IPS-NIHi11 (cell line): ENCODE measurements around the gene TFF3.

Source experiments
- DNase-seq: peaks from one replicate; pipeline ENCODE4 v3.0.0; 2012; ENCODE audit warnings: mixed read lengths, low spot score

Gene TFF3, protein sequence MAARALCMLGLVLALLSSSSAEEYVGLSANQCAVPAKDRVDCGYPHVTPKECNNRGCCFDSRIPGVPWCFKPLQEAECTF

DNA sequence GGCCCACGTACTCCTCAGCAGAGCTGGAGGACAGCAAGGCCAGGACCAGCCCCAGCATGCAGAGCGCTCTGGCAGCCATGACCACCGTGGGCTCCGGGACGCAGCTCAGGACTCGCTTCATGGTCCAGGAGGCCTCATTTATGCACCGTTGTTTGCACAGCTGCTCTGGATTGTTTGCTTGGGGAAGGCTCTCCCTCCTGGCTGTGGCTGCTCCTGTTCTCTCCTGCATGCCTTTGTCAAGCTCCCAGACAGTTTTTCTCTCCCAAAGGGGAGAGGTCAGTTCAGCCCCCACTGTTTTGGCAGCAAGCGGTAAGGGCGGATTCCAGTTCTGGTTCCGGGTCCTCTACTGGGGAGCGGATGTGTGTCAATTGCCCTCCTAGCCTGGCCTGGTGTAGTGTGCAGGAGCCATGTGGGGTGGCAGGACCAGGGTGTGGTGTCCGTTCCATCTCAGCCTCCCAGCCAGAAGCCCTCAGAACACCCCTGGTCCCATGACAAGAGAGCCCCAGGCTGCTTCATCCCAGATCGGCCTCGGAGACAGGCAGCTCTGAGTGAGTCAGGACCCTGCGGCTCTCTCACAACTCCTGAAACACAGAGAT is at the start of gene TFF3:
Gene TFF3, minus strand, starts transcription at position 114 of the 596 bp plus-strand sequence. Its CDS starts 35 bp downstream, at position 79.
- DNase-seq, result no peak

DNA sequence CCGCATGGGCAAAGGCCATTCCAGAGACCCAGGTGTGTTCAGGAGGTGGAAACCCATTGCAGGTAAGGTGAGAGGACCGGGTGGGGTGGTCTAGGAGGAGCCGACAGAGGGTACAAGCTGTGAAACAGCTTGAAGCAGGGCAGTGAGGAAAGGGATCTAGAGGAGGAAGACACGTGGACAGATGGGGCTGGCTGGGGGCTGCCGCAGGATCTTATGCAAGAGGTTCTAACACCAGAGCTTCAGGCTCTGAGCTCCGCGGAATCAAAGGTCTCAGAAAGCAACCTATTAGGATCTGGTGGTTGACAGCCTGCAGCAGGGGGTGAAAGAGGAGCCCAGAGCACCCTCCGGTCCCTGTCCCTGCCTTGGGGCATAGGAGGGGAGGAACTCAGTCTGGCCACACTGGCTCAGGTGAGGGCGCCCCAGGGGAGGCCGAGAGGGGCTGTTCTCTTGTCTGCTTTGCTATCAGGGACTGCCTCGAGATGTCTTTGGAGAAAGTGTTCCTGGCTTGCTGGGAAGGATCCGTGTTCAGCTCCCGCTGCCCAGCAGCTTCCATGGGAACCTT is 49.2 kb upstream of the TFF3 start:
- DNase-seq, result no peak

DNA sequence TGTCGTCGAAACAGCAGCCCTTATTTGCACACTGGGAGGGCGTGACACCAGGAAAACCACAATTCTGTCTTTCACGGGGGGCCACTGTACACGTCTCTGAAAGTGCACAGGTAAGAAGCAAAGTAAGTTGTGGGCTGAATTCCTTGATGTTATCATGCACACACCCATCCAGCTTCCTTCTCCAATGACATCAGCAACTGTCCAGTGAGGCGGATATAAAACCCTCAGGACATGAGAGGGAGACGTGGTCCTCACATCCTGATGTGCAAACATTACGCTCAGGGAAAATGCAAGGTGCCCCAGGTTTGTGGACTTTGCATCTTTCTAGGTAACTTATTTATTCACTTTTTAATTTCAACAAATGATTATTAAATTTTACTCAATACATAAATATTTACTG is 48.1 kb upstream of the TFF3 start:
- DNase-seq, result no peak

DNA sequence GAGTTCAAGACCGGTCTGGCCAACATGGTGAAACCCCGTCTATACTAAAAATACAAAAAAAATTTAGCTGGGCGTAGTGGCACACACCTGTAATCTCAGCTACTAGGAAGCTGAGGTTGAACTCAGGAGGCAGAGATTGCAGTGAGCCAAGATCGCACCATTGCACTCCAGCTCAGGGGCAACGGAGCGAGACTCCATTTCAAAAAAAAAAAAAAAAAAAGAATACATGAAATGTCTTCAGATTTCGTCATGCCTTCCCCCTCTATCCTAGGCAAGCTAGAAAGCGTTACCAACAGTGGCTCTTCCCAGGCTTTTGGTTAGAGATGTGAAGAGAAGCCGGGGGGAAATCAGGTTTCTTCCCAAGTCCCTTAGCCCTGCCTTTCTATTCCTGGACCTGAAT is 47.5 kb upstream of the TFF3 start:
- no peak for DNase-seq

DNA sequence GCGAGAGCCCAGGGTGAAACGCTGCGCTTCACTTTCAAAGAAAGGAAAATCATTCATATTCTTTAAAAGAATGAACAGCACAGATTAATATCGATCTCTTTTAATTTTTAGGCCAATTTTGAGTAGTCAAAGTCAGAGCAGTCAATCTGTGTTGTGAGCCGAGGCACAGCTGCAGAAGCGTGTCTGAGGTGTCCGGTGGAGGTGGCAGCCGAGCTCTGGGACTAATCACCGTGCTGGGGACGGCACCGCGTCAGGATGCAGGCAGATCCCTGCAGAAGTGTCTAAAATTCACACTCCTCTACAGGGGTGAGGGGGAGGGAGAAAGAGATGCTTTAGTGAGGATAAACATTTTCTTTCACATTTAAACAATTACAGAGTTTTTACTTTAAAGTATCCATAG is 47.0 kb upstream of the TFF3 start:
- no peak for DNase-seq

DNA sequence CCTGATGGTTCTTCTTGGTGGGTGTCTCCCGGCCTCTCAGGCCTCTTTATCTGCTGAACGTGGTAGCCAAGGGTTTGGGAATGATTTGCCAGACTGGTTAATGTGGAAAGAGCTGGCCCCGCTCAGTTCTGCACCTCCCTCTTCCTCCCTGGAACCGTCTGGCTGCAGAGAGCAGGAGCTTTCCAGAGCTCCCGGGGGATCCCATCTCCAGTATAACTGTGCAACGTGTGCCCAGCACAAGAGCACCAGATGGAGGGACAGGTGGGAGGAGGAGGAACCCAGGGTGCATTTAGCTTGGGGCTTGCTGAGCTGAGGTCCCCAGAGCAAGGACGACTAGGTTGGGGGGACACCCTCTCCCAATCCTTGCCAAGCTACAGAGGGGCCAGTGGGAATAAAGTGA is 46.1 kb upstream of the TFF3 start:
- no peak for DNase-seq

DNA sequence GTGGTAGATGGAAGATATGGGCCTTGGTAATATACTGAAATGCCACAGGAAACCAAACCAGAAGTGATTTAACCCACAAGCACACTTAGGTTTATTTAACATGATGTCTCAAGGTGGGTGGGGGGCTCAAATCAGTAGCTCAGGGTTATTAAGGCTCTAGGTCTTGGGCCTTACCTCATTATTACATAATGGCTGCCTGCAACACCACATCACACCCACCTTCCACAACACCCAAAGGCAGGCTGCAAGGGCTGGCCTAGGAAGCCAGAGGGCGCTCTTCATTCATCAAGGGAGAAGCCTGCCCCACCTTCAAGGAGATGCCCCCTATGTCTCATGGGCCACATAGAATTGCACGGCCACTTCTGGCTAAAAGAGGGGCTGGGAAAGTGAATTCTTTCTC is 45.1 kb upstream of the TFF3 start:
- DNase-seq, result no peak

DNA sequence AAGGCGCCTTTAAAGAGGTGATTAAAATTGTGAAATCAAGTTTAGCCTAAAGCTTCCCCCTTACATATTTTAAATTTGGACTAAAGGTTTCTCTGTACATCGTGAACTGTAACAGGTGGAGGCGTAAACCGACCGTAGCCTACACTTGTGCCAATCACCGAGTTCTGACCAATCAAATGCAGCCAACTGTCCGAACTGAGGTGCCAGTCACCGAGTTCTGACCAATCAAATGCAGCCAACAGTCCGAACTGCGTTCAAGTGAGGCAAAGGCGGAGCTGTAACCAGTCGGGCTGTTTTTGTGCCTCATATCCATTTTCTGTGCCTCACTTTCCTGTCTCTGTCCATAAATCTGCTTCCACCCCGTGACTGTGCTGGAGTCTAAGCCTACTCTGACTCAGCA is 43.7 kb upstream of the TFF3 start:
- DNase-seq, result no peak

DNA sequence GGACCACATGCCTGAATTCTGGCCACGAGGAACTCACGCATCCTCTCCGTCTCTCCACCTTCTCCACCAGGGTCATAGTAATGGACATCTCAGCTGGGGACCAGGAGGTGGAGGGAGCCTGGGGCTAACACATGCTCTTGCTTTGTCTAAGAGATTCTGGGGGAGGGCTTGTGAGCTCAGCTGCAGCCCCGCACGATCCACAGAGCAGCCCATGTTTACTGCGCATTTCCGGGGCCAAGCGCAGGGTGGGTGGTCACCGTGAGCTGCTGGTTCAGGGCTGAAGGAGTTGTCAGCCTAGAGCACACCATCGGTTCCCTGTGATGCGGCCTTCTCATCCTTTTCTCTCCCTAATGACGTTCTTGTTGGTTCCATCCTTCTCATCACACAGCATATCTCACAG is 43.1 kb upstream of the TFF3 start:
- no peak for DNase-seq

DNA sequence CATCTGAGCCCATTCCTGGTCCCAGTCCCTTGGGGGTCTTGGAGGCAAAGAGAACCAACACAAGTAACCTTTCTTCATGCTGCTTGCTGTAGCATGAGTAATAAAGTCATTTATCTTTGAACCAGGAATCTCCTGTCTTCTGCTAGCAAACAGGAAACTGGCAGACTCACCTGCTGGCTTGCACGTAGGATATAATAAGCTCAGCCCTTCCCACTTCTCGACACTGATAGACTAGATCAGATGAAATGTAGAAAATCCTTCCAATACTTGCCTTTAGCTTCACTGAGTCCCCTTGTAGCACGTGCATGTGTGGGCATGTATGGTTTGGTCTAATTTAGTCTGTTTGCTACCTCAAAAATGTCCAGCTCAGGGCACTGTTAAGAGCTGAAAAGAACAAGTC is 42.1 kb upstream of the TFF3 start:
- DNase-seq, result no peak

DNA sequence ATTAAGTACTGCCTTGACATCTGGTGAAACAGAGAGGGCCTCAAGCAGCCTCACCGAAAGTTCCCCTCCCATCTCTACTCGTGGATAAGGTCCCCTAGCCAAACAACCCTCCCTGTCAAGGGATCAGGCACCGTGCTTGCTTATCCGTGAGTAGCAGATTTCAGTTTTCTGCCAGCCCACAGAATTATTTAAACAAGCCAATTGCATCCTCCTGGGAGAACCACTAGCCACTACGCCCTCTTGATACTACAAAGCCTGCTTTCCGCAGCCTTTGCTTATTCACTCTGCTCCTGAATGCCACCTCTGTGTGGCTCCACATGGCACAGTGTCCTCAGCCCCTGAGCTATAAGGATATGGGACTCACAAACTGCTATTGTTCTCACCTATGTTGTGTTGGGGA is 41.4 kb upstream of the TFF3 start:
- DNase-seq, result no peak

DNA sequence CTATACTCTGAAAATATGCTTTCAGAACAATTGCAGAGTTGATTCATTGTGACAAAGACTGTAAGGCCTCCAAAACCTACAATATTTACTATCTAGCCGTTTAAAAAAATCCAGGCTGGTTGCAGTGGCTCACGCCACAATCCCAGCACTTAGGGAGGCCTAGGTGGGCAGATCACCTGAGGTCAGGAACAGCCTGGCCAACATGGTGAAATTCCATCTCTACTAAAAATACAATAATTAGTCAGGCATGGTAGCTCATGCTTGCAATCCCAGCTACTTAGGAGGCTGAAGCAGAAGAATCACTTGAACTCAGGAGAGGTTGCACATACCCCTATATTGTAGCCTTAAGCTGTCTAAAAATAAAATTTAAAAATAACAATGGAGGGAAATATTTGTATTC is 40.8 kb upstream of the TFF3 start:
- no peak for DNase-seq

DNA sequence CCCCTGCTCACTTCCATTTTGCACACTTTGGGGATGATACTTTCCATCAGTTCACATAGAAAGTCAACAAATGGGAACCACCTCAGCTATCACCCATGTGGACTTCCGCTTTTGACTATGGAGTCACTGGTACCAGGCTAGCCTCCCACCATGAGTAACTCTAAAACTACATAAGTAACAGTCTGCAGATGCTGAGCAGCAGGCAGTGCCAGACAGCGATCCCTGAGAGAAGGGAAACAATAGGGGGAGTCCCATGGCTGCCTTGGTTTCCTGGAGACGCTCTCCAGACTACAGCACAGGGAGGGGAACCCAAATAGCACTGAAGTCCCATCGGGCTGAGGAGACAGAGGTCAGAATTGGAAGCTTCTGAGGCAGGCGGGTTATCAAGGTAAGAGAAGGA is 38.4 kb upstream of the TFF3 start:
- DNase-seq, result no peak

DNA sequence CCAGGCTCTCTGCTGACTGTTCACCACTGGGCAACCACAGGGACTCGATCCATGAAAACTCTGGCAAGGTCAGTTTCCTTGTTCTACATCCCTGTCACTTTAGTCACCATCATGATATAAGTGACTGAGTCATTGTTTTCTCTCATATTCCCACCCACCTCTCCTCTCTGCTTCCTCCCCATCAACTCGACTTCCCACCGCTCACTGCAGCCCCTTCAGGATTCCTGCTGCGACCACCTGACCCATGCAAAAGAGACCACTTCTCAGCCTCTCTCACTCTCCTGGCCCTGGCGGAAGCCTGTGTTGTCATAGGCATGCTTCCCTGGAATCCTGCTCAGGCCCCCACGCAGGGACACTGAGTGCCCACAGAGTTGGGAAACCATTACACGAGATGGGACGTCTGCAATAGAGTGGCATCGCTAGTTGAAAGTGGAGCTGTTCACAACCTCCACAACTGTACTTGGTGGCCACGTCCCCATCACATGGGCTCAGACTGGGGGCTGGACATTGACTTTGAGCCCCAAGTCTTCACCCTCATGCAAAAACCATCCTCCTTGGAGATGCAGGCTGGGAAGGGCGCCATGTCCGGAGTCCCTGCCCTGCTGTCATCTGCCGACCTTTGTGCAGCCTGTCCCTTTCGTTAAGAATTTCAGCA is 37.4 kb upstream of the TFF3 start:
- DNase-seq, result no peak

DNA sequence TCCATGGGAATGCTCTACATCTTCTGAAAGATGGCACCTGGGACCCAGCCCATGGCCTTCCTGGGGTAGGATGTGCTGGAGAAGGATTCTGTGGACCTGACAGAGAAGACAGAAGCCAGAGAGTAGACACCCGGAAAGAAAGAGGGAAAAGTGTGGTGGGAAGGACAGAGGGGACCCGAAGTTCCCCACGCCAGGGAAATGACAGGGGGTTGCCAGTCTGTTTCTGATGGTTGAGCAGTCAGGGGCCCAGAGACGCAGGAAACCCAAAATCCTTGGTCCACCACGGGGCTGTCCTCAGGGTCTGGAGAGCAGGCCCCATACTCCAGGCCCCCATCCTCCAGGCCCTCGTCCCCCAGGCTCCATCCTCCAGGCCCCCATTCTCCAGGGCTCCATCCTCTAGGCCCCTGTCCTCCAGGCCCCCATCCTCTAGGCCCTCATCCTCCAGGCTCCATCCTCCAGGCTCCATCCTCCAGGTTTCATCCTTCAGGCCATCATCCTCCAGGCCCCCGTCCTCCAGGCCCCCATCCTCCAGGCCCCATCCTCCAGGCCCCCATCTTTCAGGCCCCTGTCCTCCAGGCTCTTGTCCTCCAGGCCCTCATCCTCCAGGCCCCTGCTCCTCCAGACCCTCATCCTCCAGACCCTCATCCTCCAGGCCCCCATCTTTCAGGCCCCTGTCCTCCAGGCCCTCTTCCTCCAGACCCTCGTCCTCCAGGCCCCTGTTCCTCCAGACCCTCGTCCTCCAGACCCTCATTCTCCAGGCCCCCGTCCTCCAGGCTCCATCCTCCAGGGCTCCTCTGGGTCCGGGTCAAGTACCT is 36.6 kb upstream of the TFF3 start:
- DNase-seq, result no peak

DNA sequence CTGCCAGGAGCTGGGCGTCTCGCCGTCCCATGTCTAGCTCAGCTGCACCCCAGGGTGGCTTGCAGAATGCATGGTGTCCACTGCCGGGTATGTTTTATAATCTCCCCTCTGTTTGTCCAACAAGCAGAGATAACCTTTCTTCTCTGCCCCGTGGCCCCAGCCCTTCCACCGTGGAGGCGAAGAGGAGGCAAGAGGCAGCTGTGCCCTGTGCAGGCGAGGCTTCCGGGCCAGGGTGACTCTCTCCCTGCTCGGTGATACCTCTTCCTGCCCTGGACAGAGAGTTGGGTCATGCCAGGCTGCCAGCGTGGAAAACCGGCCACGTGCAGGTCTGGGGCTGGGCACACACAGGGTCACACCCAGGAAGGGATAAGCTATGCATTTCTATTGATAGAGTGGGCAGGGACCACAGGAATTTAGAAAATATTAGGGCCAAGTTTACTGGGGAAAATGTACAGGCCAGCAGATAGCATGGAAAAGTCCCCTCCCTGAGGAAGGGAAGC is 35.8 kb upstream of the TFF3 start, which contains the start of gene TFF2:
Gene TFF2, minus strand, starts transcription at position 68 of the 500 bp plus-strand sequence. Its CDS starts 37 bp downstream, at position 31.
- no peak for DNase-seq

DNA sequence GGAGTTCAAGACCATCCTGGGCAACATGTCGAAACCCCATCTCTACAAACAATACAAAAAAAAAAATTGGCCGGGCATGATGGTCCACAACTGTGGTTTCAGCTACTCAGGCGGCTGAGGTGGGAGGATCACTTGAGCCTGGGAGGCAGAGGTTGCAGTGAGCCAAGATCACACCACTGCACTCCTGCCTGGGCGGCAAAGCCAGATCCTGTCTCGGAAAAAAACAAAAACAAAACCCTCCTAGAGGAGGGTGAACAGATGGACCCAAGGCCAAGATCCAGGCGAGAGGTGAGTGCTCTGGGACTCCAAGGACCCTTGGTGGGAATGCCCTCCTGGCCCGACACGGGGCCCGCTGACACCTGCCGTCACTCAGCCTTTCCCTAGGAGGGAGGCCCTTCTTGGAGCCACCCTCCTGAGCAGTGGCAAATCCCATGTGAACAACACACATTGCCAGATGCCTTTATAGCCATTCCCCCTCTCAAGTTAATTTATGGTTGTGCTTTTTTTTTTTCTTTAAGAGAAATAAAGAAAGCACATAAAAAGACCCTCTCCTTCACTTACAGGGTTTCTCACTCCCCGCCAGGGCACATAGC is 35.2 kb upstream of the TFF3 start:
- DNase-seq, result no peak

DNA sequence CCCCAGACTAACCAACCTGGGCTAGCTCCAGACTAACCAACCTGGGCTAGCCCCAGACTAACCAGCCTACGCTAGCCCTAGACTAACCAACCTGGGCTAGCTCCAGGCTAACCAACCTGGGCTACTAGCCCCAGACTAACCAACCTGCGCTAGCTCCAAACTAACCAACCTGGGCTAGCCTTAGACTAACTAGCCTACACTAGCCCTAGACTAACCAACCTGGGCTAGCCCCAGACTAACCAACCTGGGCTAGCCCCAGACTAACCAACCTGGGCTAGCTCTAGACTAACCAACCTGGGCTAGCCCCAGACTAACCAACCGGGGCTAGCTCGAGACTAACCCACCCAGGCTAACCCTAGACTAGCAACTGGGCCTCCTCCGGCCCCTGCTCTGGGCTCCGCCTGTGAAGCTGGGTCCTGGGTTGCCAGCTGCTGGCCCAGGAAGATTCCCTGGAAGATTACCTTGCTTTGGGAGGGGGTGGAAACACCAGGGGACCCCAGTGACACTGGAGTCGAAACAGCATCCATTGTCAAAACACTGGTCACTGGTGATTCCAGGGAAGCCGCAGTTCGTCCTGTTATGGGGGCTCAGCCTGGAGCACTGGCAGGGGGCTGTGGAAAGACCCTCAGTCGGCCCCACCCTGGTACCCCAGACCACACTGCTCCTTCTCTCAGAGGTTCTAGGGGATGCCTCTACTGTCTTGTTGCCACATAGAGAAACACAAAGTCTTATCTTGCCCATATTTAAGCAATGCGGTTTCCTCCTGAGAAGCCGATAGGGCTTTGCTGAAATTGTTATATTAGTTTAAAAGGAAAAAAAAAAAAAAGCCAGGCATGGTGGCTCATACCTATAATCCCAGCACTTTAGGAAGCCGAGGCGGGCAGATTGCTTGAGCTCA is 34.5 kb upstream of the TFF3 start:
- DNase-seq, result no peak

DNA sequence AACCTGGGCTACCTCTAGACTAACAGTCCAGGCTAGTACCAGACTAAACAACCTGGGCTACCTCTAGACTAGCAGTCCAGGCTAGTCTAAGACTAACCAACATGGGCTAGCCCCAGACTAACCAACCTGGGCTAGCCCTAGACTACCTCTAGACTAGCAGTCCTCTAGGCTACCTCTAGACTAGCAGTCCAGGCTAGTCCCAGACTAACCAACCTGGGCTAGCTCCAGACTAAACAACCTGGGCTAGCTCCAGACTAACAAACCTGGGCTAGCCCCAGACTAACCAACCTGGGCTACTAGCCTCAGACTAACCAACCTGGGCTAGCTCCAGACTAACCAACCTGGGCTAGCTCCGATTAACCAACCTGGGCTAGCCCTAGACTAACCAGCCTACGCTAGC is 33.6 kb upstream of the TFF3 start:
- no peak for DNase-seq

DNA sequence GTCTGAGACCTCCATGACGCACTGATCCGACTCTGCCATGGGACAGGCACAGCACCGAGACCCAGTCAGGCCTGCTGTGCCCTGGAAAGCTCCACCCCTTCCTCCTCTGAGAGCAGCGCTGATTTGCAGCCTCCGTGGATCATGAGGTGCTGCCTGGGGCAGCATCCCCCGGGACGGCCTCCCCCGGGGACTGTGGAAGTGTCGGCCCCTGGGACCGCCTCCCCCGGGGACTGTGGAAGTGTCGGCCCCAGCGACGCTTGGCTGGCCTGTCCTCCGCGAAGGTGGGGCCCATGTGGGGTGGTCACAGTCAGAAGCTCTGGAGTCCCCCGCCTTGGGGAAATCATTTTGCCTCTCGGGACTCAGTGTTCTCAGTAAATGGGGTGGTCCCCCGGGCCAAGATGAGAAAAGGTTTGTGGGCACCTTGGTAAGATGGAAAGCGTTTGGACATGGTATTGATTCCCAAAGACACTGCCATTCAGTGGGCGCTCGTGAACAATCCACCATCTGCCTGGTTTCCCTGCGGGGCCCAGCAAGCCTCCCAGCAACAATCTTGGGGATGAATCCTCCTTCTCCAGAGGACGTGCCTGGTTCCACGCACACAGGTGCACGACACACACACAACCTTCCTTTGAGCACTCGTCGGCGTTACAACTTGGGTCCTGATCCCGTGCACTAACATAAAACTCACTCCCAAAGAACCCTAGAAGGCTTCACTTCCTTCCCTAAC is 32.6 kb upstream of the TFF3 start:
- no peak for DNase-seq
